Aorta (tissue), 5 donors: ENCODE results near the gene WHRN. TPM values are rescaled to one million over a fixed set of nuclear protein-coding genes. Genes with fewer than 3 reads are reported as not detected.

Source experiments
- ATAC-seq: fragments of 200-7000 bp; cut with Tn5 transposase; one replicate; pipeline ENCODE4 v1.9.1; 2022; ENCODE audit warnings: moderate library complexity; ENCODE audit not compliant: low FRiP score
- DNase-seq, 2 donors: peaks; one replicate each; pipeline ENCODE4 v3.0.0-alpha.2; 2020
- H3K27ac ChIP-seq, 2 donors: one replicate each; pipeline ENCODE4 v1.5.1; 2013; ENCODE audit warnings: low read length in 2 of 2, mild to moderate bottlenecking in 2 of 2, moderate library complexity in 2 of 2, control low read depth in 1 of 2, inconsistent platforms in 1 of 2, low read depth in 1 of 2
- H3K27me3 ChIP-seq, 2 donors: one replicate each; pipeline ENCODE4 v1.6.1; 2013; ENCODE audit warnings: control low read depth in 1 of 2, low read length in 1 of 2, mild to moderate bottlenecking in 1 of 2, moderate library complexity in 1 of 2; ENCODE audit not compliant: insufficient read depth in 2 of 2, control insufficient read depth in 1 of 2
- H3K36me3 ChIP-seq, 2 donors: one replicate each; pipeline ENCODE4 v1.6.1; 2013; ENCODE audit warnings: control low read depth in 1 of 2, low read length in 1 of 2, mild to moderate bottlenecking in 1 of 2; ENCODE audit not compliant: insufficient read depth in 2 of 2, control insufficient read depth in 1 of 2
- H3K4me1 ChIP-seq, 2 donors: one replicate each; pipeline ENCODE4 v1.6.1; 2013; ENCODE audit warnings: low read length in 2 of 2, control low read depth in 1 of 2, mild to moderate bottlenecking in 1 of 2, moderate library complexity in 1 of 2; ENCODE audit not compliant: insufficient read depth in 2 of 2, control insufficient read depth in 1 of 2
- H3K4me3 ChIP-seq, 2 donors: one replicate each; pipeline ENCODE4 v1.5.1; 2013; ENCODE audit warnings: low read length in 2 of 2, control low read depth in 1 of 2, mild to moderate bottlenecking in 1 of 2
- H3K9me3 ChIP-seq: one replicate; pipeline ENCODE4 v1.6.1; 2013; ENCODE audit warnings: mild to moderate bottlenecking, low read length; ENCODE audit not compliant: control insufficient read depth
- WGBS, 2 donors: extraction: QIAGEN DNeasy Blood & Tissue Kit; methylation state at CpG; one replicate each; pipeline ENCODE4 v1.1.7; 2013; 5-methylcytosine and 5-hydroxymethylcytosine counted together
- intact Hi-C, 2 donors: fragments of 100-400 bp; cut with DNase I; formaldehyde crosslinking; loops; one replicate each; pipeline versions ENCODE4 v1.14.2 to v1.15.0; 2022
- polyA plus RNA-seq, 2 donors: library from polyadenylated mRNA; stranded (reverse); fragments of 200-250 nt; gene quantifications; one replicate each; pipeline ENCODE4 v1.2.3, GENCODE V29; 2013
- total RNA-seq, 2 donors: library from RNA; stranded (reverse); fragmentation: NEBNext Ultra II Directional; extraction: Animal tissue kit (Norgen Biotek cat#: 25700); gene quantifications; one replicate each; pipeline ENCODE4 v1.2.1, GENCODE V29; 2021
- donor health status: healthy with polysubstance abuse.
- donor health status: Bipolar disorder and iron deficiency.
- donor health status: DM: no; HTN: no; CAD: no.
- donor health status: DM: no; HTN: no; CAD: no.
- donor health status: DM: yes; HTN: yes; CAD: no.

The WHRN gene
- total and polyA plus RNA-seq, 4 donors: 1.5 to 4.0 (median 3.6) TPM

DNA sequence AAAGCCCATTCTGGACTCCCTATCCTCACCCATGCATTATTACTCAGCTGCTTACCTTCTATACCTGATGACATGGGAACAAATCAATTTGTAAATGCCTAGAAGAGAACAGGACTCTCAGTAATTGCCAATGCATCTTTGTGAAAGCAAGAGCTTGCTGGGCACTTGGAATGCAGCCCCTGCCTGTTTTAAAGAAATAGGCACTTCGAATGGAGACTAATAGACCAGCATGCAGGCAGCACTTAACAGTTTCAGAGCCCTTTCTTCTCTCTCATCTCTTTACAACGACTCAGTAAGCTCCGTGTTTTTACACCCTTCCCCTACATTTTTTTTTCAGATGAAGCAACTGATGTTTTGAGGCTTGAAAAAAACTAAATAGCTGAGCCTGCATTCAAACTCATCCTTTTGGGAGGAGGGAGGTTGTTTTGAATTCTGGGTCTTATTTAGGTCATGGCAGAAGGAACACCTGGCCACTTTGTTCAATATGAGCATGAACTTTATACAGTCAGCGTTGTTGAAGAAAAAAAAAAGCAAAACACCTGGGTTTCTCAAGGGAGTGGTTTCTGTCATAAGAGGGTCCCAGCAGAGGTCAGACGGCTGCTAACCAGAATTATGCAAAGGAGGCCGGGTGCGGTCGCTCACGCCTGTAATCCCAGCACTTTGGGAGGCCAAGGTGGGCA, 34.6 kb upstream of the WHRN start:
- Histone ChIP-seq H3K9me3 (no peaks in the 10 kb centered on the region), H3K36me3 (no peaks in the 10 kb centered on the region), H3K4me3 (no peak overlapping the region), H3K27me3 (no peaks in the 10 kb centered on the region), H3K27ac (no peak overlapping the region), H3K4me1 (no peaks in the 10 kb centered on the region)
- ATAC-seq: no peak
- intact Hi-C loops: loop anchor here in 1 of 2 donors (5.0 kb wide), 1 partner anchor 53 kb away; no protein-coding TSS in a partner anchor
- 66 to 70% methylated on average over 9 of the region's 9 CpGs for WGBS, 2 donors
- no peak for DNase-seq

DNA sequence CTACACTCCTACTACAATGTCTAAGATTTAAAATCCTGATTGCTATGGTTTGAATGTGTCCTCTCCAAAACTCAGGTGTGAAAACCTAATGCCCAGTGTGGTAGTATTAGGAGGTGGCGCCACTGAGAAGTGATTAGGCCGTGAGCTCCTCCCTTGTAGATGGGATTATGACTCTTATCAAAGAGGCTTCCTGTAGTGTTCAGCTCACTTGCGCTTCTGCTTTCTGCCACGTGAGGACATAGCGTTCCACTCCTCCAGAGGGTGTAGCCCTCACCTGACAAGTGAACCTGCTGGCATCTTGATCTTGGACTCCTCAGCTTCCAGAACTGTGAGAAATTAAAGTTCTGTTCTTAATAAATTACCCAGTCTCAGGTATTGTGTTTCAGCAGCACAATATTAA, 33.0 kb upstream of the WHRN start:
- Histone ChIP-seq H3K4me3 (no peak overlapping the region), H3K36me3 (no peaks in the 10 kb centered on the region), H3K27me3 (no peaks in the 10 kb centered on the region), H3K9me3 (no peaks in the 10 kb centered on the region), H3K4me1 (no peaks in the 10 kb centered on the region), H3K27ac (no peak overlapping the region)
- 40 to 45% methylated on average over 5 of the region's 5 CpGs for WGBS, 2 donors
- ATAC-seq (no peak), DNase-seq (no peak)
- intact Hi-C loops: loop anchor here in 1 of 2 donors (5.0 kb wide), 1 partner anchor 51 kb away; no protein-coding TSS in a partner anchor

DNA sequence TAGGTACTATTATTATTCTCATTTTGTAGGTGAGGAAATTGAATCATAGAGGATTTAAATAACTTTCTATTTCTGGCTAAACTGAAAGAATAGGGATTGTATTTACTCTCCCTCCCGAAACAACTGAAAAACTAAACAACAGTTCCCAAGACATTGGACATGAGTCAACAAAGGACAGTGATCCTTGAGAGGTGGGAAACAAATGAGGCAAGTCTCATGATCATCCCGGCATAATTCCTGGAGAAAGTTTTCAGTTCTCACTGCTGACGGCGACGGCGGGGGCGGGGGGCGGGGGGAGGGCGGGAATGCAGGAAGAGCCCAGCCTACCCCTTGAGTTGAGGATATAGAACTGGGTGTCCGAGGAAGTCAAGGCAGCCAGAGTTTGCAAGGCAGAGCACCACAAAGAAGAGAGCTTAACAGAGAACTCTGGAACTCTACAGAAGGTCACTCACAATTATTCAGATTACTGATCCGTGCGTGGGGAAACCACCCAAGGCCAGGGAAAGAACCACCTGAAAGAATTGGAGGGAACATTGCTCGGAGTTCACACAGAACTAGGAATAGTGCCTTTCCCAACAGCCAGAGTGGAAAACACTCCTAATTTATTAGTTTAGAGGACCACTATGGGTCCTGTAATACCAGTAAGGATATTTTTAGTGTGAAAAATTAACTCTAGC, 27.4 kb upstream of the WHRN start:
- 24 to 30% methylated on average over 13 of the region's 13 CpGs for WGBS, 2 donors
- intact Hi-C loops: no loop called here
- Histone ChIP-seq H3K36me3 (no peaks in the 10 kb centered on the region), H3K27me3 (no peaks in the 10 kb centered on the region), H3K4me3 (no peak overlapping the region), H3K9me3 (no peaks in the 10 kb centered on the region), H3K4me1 (no peaks in the 10 kb centered on the region), H3K27ac (no peak overlapping the region)
- DNase-seq (no peak), ATAC-seq (no peak)

DNA sequence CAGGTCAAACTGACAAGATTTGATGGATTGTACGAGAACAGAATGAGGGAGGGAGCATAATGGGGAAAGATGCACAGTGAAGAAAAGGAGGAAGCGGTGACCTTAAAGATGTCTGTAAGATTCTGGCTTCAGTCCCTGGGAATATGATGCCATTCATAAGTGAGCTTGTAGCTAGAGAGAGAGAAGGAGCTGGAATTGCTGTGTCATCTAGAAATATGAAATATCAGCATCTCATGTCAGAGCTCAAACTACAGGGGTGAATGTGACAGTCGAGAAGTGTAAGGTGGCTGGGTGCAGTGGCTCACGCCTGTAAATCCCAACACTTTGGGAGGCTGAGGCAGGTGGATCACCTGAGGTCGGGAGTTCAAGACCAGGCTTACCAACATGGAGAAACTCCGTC, 24.0 kb upstream of the WHRN start:
- Histone ChIP-seq H3K27ac (no peak overlapping the region), H3K36me3 (no peaks in the 10 kb centered on the region), H3K27me3 (no peaks in the 10 kb centered on the region), H3K9me3 (no peaks in the 10 kb centered on the region), H3K4me1 (no peaks in the 10 kb centered on the region), H3K4me3 (no peak overlapping the region)
- DNase-seq: no peak
- 89 to 92% methylated on average over 6 of the region's 6 CpGs for WGBS, 2 donors
- no peak for ATAC-seq
- intact Hi-C loops: no loop called here

DNA sequence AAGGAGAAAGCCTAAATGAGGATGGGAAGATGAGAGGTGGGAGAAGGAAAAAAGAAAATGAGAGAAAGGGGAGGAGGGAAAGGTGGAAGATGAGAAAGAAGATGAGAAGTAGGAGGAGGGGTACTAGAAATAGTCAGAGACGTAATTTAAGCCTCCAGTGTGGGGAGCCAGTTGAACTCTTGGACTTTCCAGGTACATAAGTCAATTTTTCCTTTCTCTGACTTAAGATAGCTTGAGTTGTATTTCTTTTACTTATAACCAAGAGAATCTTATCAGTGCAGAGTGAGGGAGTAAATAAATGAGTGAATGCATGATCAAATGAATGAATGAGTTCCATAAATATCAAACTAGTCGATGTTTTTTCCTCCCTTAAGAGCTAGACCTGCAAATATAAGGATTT, 21.5 kb upstream of the WHRN start:
- WGBS, 2 donors: 57 to 69% methylated on average over 2 of the region's 2 CpGs
- Histone ChIP-seq H3K27ac (no peak overlapping the region), H3K4me1 (no peaks in the 10 kb centered on the region), H3K27me3 (no peaks in the 10 kb centered on the region), H3K4me3 (no peak overlapping the region), H3K9me3 (no peaks in the 10 kb centered on the region), H3K36me3 (no peaks in the 10 kb centered on the region)
- intact Hi-C loops: no loop called here
- DNase-seq (no peak), ATAC-seq (no peak)

DNA sequence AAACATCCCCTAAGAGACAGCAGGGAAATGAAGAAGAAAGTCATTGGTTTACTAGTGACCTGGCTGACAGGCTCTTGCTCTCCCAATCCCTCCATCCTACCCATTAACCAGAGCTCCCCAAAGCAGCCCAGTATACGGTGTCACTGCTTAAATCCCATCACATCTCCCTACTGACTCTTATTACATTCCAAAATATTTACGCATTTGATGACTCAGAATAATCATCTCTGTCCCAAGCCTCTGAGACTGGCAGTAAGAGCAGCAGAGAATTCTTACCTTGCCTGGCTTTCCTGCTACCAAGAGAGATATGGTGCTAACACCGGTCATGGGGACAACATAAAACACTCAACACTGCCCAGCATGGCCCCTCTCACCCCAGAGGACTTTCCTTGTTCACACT, 20.2 kb upstream of the WHRN start:
- no peak overlapping the region for H3K4me3 ChIP-seq
- no peaks in the 10 kb centered on the region for H3K27me3 ChIP-seq
- H3K9me3 ChIP-seq: no peaks in the 10 kb centered on the region
- no peaks in the 10 kb centered on the region for H3K4me1 ChIP-seq
- no peak for ATAC-seq
- intact Hi-C loops: no loop called here
- no peaks in the 10 kb centered on the region for H3K36me3 ChIP-seq
- DNase-seq: no peak
- no peak overlapping the region for H3K27ac ChIP-seq
- WGBS, 2 donors: 76 to 82% methylated on average over 3 of the region's 3 CpGs

DNA sequence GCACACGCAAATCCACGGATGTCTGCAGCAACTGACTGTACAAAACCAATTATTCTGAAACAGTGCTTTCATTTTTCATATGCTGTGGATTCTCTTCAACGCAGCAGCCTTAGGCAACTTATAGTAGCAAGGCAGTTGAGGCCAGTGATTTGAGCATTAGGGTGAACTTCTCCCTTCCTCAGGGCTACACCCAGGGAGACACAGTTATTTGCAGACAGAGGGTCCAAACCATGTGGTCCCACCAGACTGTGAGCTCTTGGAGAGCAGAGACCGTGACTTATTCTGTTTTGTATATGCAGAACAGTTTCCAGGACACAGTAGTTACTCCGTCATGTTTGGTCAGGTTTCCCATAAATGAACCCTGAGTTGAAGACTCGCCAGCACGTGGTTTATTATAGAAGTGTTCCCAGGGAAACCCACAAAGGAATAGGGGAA, 19.0 kb upstream of the WHRN start:
- Histone ChIP-seq H3K4me1 (no peaks in the 10 kb centered on the region), H3K27ac (no peak overlapping the region), H3K36me3 (no peaks in the 10 kb centered on the region), H3K27me3 (no peaks in the 10 kb centered on the region), H3K9me3 (no peaks in the 10 kb centered on the region), H3K4me3 (no peak overlapping the region)
- intact Hi-C loops: no loop called here
- WGBS, 2 donors: 39 to 50% methylated on average over 7 of the region's 7 CpGs
- DNase-seq: no peak
- ATAC-seq: no peak

DNA sequence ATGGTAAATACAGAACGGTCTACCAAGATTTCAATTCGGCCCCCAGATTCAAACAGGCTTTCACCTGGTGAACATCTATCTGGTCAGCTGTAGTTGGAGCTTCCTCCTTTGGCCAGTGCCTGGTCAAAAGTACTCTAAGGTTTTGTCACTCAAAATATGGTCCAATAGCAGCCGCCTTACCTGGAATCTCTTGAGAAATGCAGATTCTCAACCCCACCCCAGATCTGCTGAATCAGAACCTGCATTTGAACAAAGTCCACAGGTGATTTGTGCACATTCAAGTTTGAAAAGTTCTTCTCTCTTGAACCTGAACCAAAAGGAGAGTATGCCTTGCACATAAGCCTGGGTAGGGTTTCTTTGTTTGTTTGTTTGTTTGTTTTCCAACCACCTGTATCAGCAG, 17.6 kb upstream of the WHRN start:
- Histone ChIP-seq H3K4me1 (no peaks in the 10 kb centered on the region), H3K36me3 (no peaks in the 10 kb centered on the region), H3K9me3 (no peaks in the 10 kb centered on the region), H3K27me3 (no peaks in the 10 kb centered on the region), H3K4me3 (no peak overlapping the region), H3K27ac (no peak overlapping the region)
- no peak for ATAC-seq
- intact Hi-C loops: no loop called here
- DNase-seq: no peak
- 87 to 90% methylated on average over 3 of the region's 3 CpGs for WGBS, 2 donors

DNA sequence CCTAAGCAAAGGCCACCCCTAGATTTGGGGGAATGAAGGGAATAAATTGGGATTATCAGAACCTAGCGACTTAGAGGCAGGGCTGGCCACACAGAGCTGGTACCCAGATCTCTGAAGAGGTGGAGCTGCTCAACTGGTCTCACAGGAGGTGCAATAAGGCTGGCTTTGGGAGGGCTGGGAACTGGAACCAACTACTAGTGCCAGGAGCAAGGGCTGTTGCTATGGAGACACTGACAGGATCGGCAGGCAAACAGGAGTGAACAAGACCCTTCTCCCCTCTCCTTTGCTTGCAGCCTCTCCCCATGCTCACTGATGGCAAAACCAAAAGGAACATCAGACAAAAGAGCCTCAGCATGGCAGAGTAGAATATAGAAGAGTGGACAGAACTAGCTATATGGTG, 17.0 kb upstream of the WHRN start:
- 29 to 32% methylated on average over 2 of the region's 2 CpGs for WGBS, 2 donors
- DNase-seq: no peak
- H3K4me1 ChIP-seq: no peaks in the 10 kb centered on the region
- intact Hi-C loops: no loop called here
- no peaks in the 10 kb centered on the region for H3K36me3 ChIP-seq
- H3K27ac ChIP-seq: no peak overlapping the region
- H3K27me3 ChIP-seq: no peaks in the 10 kb centered on the region
- ATAC-seq: no peak
- H3K9me3 ChIP-seq: no peaks in the 10 kb centered on the region
- no peak overlapping the region for H3K4me3 ChIP-seq
